A549 (cell line): ENCODE results near the gene GRID2.

Experiments
- BHLHE40 ChIP-seq: IDR thresholded peaks from 2 replicates; pipeline ENCODE4 v1.6.1; 2012; ENCODE audit warnings: low read depth, low read length, inconsistent platforms
- EHF ChIP-seq: fragments of 250-450 bp; sonication (Bioruptor Pico); IDR thresholded peaks from 2 replicates; pipeline ENCODE4 v1.5.0; 2020; ENCODE audit warnings: mild to moderate bottlenecking
- HOXA7 ChIP-seq: fragments of 250-450 bp; sonication (Bioruptor Pico); IDR thresholded peaks from 2 replicates; pipeline ENCODE4 v1.5.0; 2020; ENCODE audit warnings: mild to moderate bottlenecking, moderate library complexity
- NFE2L2 ChIP-seq: fragments of 150-350 bp; conservative IDR thresholded peaks from 2 replicates; pipeline ENCODE4 v1.6.1; 2014; ENCODE audit warnings: low read length
- POLR2A ChIP-seq: IDR thresholded peaks from 2 replicates; pipeline ENCODE4 v1.6.1; 2012; ENCODE audit warnings: mild to moderate bottlenecking, low read length
- RAD21 ChIP-seq, 2 experiments: fragments of >200 bp in 1 of 2; sonication (Bioruptor Twin) in 1 of 2; formaldehyde crosslinking in 1 of 2; IDR thresholded peaks in 1 of 2; conservative IDR thresholded peaks in 1 of 2; 2 replicates in 1 of 2; 3 replicates in 1 of 2; pipeline ENCODE4 v1.6.1; 2012 to 2018; ENCODE audit warnings: inconsistent platforms in 1 of 2
- RCOR1 ChIP-seq: fragments of 150-350 bp; IDR thresholded peaks from 2 replicates; pipeline ENCODE4 v1.6.1; 2014; ENCODE audit warnings: antibody characterized with exemption, low read length, low read depth
- RNF2 ChIP-seq: fragments of 200-600 bp; sonication (generic); IDR thresholded peaks from 2 replicates; pipeline ENCODE4 v1.6.1; 2016; ENCODE audit warnings: low read depth, mild to moderate bottlenecking, antibody characterized with exemption, moderate library complexity, borderline replicate concordance
- TP53 ChIP-seq: fragments of 250-450 bp; sonication (Bioruptor Pico); IDR thresholded peaks from 2 replicates; pipeline ENCODE4 v1.5.0; 2021; ENCODE audit warnings: mild to moderate bottlenecking, moderate library complexity
- TF ChIP-seq, protein P1 (sequence below): fragments of >200 bp; sonication (Bioruptor Twin); formaldehyde crosslinking; IDR thresholded peaks from 3 replicates; pipeline ENCODE4 v1.5.1; 2016
- TF ChIP-seq, protein P2 (sequence below): fragments of 200-600 bp; sonication (generic); IDR thresholded peaks from 2 replicates; pipeline ENCODE4 v1.6.1; 2016; ENCODE audit warnings: antibody characterized with exemption, mild to moderate bottlenecking, moderate library complexity
- TF ChIP-seq, protein P3 (sequence below): fragments of >200 bp; sonication (Bioruptor Twin); formaldehyde crosslinking; IDR thresholded peaks from 3 replicates; pipeline ENCODE4 v1.6.1; 2016

DNA sequence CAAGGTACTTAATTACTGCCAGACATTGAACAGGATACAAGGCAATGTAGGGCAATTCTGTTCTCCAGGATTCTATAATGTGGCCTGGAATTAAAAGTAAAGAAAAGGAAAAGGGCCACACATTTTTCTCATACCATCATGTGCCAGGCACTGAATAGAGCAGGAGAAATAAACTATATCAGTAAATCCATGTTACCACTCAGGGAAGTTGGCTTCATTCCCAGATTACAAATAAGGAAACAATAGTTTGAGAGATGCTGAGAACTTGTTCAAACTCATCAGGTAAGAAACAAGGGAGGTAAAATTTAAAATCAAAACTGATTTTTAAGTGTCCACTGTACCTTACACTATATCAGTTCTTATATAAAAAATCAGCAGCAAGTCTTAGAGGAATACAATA is 879.8 kb downstream of the GRID2 start:
- TF ChIP-seq EHF (CRISPR knock-in tag) (no peak), RAD21 (conservative IDR thresholded peaks at IDR 0.05 in 1 of 2, IDR thresholded peaks at IDR 0.05 in 1 of 2) (no peak), BHLHE40 (no peak), POLR2A (no peak), NFE2L2 (no peak), HOXA7 (CRISPR knock-in tag) (no peak), RNF2 (no peak), RCOR1 (no peak), TP53 (CRISPR knock-in tag) (no peak)
- TF ChIP-seq, protein P1, sequence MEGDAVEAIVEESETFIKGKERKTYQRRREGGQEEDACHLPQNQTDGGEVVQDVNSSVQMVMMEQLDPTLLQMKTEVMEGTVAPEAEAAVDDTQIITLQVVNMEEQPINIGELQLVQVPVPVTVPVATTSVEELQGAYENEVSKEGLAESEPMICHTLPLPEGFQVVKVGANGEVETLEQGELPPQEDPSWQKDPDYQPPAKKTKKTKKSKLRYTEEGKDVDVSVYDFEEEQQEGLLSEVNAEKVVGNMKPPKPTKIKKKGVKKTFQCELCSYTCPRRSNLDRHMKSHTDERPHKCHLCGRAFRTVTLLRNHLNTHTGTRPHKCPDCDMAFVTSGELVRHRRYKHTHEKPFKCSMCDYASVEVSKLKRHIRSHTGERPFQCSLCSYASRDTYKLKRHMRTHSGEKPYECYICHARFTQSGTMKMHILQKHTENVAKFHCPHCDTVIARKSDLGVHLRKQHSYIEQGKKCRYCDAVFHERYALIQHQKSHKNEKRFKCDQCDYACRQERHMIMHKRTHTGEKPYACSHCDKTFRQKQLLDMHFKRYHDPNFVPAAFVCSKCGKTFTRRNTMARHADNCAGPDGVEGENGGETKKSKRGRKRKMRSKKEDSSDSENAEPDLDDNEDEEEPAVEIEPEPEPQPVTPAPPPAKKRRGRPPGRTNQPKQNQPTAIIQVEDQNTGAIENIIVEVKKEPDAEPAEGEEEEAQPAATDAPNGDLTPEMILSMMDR, result no peak
- TF ChIP-seq, protein P2, sequence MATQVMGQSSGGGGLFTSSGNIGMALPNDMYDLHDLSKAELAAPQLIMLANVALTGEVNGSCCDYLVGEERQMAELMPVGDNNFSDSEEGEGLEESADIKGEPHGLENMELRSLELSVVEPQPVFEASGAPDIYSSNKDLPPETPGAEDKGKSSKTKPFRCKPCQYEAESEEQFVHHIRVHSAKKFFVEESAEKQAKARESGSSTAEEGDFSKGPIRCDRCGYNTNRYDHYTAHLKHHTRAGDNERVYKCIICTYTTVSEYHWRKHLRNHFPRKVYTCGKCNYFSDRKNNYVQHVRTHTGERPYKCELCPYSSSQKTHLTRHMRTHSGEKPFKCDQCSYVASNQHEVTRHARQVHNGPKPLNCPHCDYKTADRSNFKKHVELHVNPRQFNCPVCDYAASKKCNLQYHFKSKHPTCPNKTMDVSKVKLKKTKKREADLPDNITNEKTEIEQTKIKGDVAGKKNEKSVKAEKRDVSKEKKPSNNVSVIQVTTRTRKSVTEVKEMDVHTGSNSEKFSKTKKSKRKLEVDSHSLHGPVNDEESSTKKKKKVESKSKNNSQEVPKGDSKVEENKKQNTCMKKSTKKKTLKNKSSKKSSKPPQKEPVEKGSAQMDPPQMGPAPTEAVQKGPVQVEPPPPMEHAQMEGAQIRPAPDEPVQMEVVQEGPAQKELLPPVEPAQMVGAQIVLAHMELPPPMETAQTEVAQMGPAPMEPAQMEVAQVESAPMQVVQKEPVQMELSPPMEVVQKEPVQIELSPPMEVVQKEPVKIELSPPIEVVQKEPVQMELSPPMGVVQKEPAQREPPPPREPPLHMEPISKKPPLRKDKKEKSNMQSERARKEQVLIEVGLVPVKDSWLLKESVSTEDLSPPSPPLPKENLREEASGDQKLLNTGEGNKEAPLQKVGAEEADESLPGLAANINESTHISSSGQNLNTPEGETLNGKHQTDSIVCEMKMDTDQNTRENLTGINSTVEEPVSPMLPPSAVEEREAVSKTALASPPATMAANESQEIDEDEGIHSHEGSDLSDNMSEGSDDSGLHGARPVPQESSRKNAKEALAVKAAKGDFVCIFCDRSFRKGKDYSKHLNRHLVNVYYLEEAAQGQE, result no peak
- TF ChIP-seq, protein P3, sequence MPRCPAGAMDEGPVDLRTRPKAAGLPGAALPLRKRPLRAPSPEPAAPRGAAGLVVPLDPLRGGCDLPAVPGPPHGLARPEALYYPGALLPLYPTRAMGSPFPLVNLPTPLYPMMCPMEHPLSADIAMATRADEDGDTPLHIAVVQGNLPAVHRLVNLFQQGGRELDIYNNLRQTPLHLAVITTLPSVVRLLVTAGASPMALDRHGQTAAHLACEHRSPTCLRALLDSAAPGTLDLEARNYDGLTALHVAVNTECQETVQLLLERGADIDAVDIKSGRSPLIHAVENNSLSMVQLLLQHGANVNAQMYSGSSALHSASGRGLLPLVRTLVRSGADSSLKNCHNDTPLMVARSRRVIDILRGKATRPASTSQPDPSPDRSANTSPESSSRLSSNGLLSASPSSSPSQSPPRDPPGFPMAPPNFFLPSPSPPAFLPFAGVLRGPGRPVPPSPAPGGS, result no peak
